Skeletal muscle tissue (tissue), 4 donors: Measurements from ENCODE around the gene SRRM3. TPM values are rescaled to one million over a fixed set of nuclear protein-coding genes. Genes with fewer than 3 reads are reported as not detected.
"Not testable (repeated sequence)": the region's sequence is repeated elsewhere in the genome, so short reads cannot be mapped to it uniquely, and the experiment has no call there.

Experiments
- H3K27ac ChIP-seq: one replicate; pipeline ENCODE4 v1.7.0; 2013; ENCODE audit warnings: mild to moderate bottlenecking, low read depth, low read length, inconsistent platforms
- H3K27me3 ChIP-seq, 3 donors: one replicate each; pipeline ENCODE4 v1.7.0; 2013; ENCODE audit warnings: low read length in 3 of 3; ENCODE audit not compliant: control insufficient read depth in 3 of 3, insufficient read depth in 3 of 3
- H3K36me3 ChIP-seq, 3 donors: one replicate each; pipeline ENCODE4 v1.7.0; 2013; ENCODE audit warnings: low read length in 3 of 3; ENCODE audit not compliant: control insufficient read depth in 3 of 3, insufficient read depth in 3 of 3
- H3K4me1 ChIP-seq, 3 donors: one replicate each; pipeline ENCODE4 v1.7.0; 2013; ENCODE audit warnings: low read length in 3 of 3, mild to moderate bottlenecking in 3 of 3; ENCODE audit not compliant: control insufficient read depth in 3 of 3, insufficient read depth in 3 of 3
- H3K4me3 ChIP-seq, 3 donors: one replicate each; pipeline ENCODE4 v1.7.0; 2013; ENCODE audit warnings: low read length in 3 of 3
- H3K9ac ChIP-seq, 3 donors: one replicate each; pipeline ENCODE4 v1.7.0; 2013; ENCODE audit warnings: low read length in 3 of 3, mild to moderate bottlenecking in 3 of 3, moderate library complexity in 2 of 3, low read depth in 1 of 3
- H3K9me3 ChIP-seq, 3 donors: one replicate each; pipeline ENCODE4 v1.7.0; 2013; ENCODE audit warnings: low read length in 3 of 3; ENCODE audit not compliant: control insufficient read depth in 3 of 3
- total RNA-seq: library from RNA; depleted of rRNA; stranded (reverse); fragments of >200 nt; gene quantifications from one replicate; pipeline ENCODE4 v1.2.3, GENCODE V29; 2014
- donor health status: Osteomylitis.

The SRRM3 gene
- total RNA-seq, 1 donor from 2014 or later: not detected

GRCh38 chr7:76211216-76211615 is 9.5 kb downstream of the SRRM3 start:
- Histone ChIP-seq H3K27ac (no peak overlapping the region), H3K27me3 (peaks cover 4 to 7% (median 5%) of the 10 kb centered on the region in 3 donors)

GRCh38 chr7:76215349-76215748 is 13.7 kb downstream of the SRRM3 start:
- not testable (repeated sequence) for H3K4me1 ChIP-seq, H3K4me3 ChIP-seq, H3K27ac ChIP-seq, H3K9ac ChIP-seq, H3K36me3 ChIP-seq, H3K9me3 ChIP-seq
- peaks cover 23 to 43% (median 26%) of the 10 kb centered on the region in 3 donors for H3K27me3 ChIP-seq

More at GRCh38 chr7:76211216-76211615, 9.5 kb downstream of the SRRM3 start:
- H3K9ac ChIP-seq: no peak overlapping the region
- H3K9me3 ChIP-seq: no peaks in the 10 kb centered on the region
- H3K36me3 ChIP-seq: no peaks in the 10 kb centered on the region
- H3K4me1 ChIP-seq: no peaks in the 10 kb centered on the region
- H3K4me3 ChIP-seq: no peak overlapping the region

DNA sequence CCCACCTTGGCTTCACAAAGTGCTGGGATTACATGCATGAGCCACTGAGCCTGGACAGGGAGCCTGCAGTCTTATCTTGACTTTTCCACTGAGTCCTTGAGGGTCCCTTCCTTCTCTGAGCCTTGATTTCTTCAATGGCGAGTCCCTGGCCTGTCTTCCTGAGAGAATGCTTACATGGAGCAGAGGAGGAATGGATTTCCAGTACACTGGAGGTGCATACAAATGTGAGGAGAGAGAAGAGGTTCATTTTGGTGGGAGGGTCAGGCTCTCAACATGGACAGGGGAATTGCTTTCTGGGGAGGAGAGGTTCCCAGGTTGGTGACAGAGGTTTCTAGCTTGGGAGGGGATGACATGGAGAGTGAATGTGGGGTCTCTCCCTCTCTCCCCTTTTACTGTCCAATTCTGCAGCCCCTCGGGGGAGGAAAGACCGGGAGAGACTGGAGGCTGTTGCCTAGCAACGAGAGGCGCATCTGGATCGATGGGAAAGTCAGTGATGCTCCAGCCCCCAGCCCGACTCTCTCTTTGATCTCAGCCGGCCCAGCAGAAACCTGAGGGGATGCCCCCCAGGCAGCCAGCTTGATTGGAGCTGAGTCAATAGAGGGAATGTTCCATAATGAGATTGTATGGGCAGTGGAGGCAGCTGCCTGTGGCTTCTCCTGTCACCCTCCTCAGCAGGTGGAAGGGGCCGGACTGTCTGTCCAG is 14.8 kb downstream of the SRRM3 start:
- Histone ChIP-seq H3K4me3 (no peak overlapping the region), H3K36me3 (no peaks in the 10 kb centered on the region), H3K4me1 (no peaks in the 10 kb centered on the region), H3K9ac (no peak overlapping the region), H3K27me3 (peaks cover 26 to 48% (median 32%) of the 10 kb centered on the region in 3 donors), H3K27ac (no peak overlapping the region), H3K9me3 (no peaks in the 10 kb centered on the region)

DNA sequence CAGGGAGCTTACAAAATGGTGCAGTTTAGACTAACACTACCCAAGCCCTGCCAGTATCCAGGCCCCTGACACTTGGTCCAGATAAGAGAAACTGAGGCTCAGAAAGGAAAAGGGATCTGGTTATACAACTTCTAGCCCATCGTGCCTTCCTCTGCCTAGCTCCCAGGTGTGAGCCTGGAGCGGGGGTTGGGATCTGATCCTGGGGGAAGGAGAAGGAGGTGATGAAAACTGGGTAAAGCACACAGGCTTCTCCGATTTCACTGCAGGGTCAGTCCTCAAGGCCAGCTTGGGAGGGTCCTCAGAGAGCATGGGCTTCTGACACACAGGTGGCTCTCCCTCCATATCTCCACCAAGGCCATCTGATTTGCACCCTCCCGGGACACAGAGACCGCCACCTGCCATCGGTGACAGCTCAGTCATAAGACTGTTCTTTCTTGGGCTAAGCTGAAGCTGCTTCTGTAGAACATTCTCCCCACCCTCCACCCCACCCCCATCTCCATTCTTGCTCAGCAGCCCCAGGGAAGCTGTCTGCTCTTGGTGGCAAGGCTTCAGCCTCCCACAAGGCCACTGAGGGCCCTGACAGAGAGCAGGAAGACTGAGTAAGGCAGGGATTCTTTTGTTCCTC is 16.4 kb downstream of the SRRM3 start:
- no peaks in the 10 kb centered on the region for H3K4me1 ChIP-seq
- no peak overlapping the region for H3K27ac ChIP-seq
- no peak overlapping the region for H3K9ac ChIP-seq
- peaks cover 32 to 61% (median 41%) of the 10 kb centered on the region in 3 donors for H3K27me3 ChIP-seq
- H3K9me3 ChIP-seq: no peaks in the 10 kb centered on the region
- no peaks in the 10 kb centered on the region for H3K36me3 ChIP-seq
- no peak overlapping the region for H3K4me3 ChIP-seq

GRCh38 chr7:76220185-76221057 is 18.7 kb downstream of the SRRM3 start:
- Histone ChIP-seq H3K27ac (no peak overlapping the region), H3K4me1 (no peaks in the 10 kb centered on the region), H3K36me3 (no peaks in the 10 kb centered on the region), H3K4me3 (no peak overlapping the region), H3K9ac (no peak overlapping the region), H3K27me3 (peaks cover 42 to 65% (median 44%) of the 10 kb centered on the region in 3 donors), H3K9me3 (no peaks in the 10 kb centered on the region)

- H3K4me1 ChIP-seq: no peaks in the 10 kb centered on the region
- H3K4me3 ChIP-seq: no peak overlapping the region
- H3K9me3 ChIP-seq: no peaks in the 10 kb centered on the region
- no peak overlapping the region for H3K27ac ChIP-seq
- H3K27me3 ChIP-seq: peaks cover 39 to 68% (median 42%) of the 10 kb centered on the region in 3 donors
- no peaks in the 10 kb centered on the region for H3K36me3 ChIP-seq
- H3K9ac ChIP-seq: no peak overlapping the region
These were observed 20.6 kb downstream of the SRRM3 start for GRCh38 chr7:76222333-76222732.

GRCh38 chr7:76222839-76223238 is 21.1 kb downstream of the SRRM3 start:
- Histone ChIP-seq H3K27me3 (peaks cover 39 to 66% (median 45%) of the 10 kb centered on the region in 3 donors), H3K9ac (no peak overlapping the region)

DNA sequence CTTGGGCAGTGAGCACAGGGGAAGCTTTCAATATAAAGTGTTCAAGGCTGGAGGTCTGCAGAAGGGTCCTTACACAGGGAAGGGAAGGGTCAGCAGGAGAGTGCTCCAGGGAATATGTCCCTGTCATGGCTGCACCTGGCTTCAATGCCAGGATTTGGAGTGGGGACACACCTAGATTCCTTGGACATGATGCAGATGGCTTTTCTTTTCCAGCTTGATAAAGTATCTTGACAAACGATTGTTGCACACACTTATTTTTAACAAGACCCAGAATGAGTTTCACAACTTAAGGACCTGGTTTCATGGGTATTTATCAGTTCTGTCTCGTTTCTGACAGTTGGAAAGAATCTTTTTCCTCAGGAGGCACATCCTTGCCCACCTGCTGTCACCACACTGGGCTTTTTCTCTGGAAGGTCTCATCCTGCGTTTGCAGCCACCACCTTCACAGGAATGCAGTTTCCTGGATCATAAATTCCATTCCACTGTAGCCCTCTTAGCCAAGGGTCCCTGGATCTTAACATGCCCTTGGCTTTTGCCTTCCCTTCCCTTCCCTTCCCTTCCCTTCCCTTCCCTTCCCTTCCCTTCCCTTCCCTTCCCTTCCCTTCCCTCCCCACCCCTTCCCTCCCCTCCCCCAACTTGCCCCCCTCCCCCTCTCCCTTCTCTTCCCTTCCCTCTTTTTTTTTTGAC is 21.7 kb downstream of the SRRM3 start:
- Histone ChIP-seq H3K9ac (no peak overlapping the region), H3K4me1 (no peaks in the 10 kb centered on the region), H3K27me3 (peaks cover 39 to 60% (median 45%) of the 10 kb centered on the region in 3 donors), H3K36me3 (no peaks in the 10 kb centered on the region), H3K9me3 (no peaks in the 10 kb centered on the region), H3K4me3 (no peak overlapping the region), H3K27ac (no peak overlapping the region)

More at GRCh38 chr7:76222839-76223238, 21.1 kb downstream of the SRRM3 start:
- Histone ChIP-seq H3K27ac (no peak overlapping the region), H3K36me3 (no peaks in the 10 kb centered on the region), H3K4me1 (no peaks in the 10 kb centered on the region), H3K9me3 (no peaks in the 10 kb centered on the region), H3K4me3 (no peak overlapping the region)

GRCh38 chr7:76224695-76225094 is 23.0 kb downstream of the SRRM3 start:
- Histone ChIP-seq H3K27ac (no peak overlapping the region), H3K4me3 (no peak overlapping the region), H3K9me3 (no peaks in the 10 kb centered on the region), H3K4me1 (no peaks in the 10 kb centered on the region), H3K9ac (no peak overlapping the region), H3K27me3 (peaks cover 31 to 52% (median 40%) of the 10 kb centered on the region in 3 donors), H3K36me3 (no peaks in the 10 kb centered on the region)
